Activated B cell treated with CpG ODN at 0.5 μM for 24 hours (primary cell): ENCODE results near the gene WBP4. TPM values are rescaled to one million over a fixed set of nuclear protein-coding genes. Genes with fewer than 3 reads are reported as not detected.
"Not testable (repeated sequence)": the region's sequence is repeated elsewhere in the genome, so short reads cannot be mapped to it uniquely, and the experiment has no call there.

ENCODE experiments used
- ATAC-seq: fragments of 200-7000 bp; cut with Tn5 transposase; one replicate; pipeline ENCODE4 v1.10.0; 2021; ENCODE audit warnings: low read depth, mild to moderate bottlenecking, moderate library complexity
- CTCF ChIA-PET: fragments of 350-600 bp; sonication (Branson Sonifier 250); formaldehyde crosslinking; loops from one replicate; lab custom pipeline; 2021; ENCODE audit warnings: antibody characterized with exemption; lab: Charles Lee
- POLR2A ChIA-PET: fragments of 350-600 bp; sonication (Branson Sonifier 250); formaldehyde crosslinking; loops from one replicate; lab custom pipeline; 2021; ENCODE audit warnings: antibody characterized with exemption; lab: Charles Lee
- DNase-seq: peaks from one replicate; pipeline ENCODE4 v3.0.0; 2022
- H3K27ac Mint-ChIP-seq: one replicate; pipeline ENCODE4 v1.8.0; 2020; ENCODE audit warnings: mixed read lengths
- H3K27me3 Mint-ChIP-seq: one replicate; pipeline ENCODE4 v1.8.0; 2021; ENCODE audit warnings: mixed read lengths
- H3K36me3 Mint-ChIP-seq: one replicate; pipeline ENCODE4 v1.8.0; 2021; ENCODE audit warnings: low read depth, mixed read lengths
- H3K4me1 Mint-ChIP-seq: one replicate; pipeline ENCODE4 v1.8.0; 2021; ENCODE audit warnings: mixed read lengths
- H3K4me3 Mint-ChIP-seq: one replicate; pipeline ENCODE4 v1.8.0; 2020; ENCODE audit warnings: mild to moderate bottlenecking, mixed read lengths
- H3K9me3 Mint-ChIP-seq: one replicate; pipeline ENCODE4 v1.8.0; 2020; ENCODE audit warnings: mixed read lengths
- CTCF ChIP-seq: fragments of 200-600 bp; IDR thresholded peaks from one replicate; pipeline ENCODE4 v1.8.0; 2022; ENCODE audit warnings: antibody characterized with exemption, mild to moderate bottlenecking
- intact Hi-C: fragments of 100-400 bp; cut with micrococcal nuclease; formaldehyde crosslinking; loops from one replicate; pipeline ENCODE4 v1.15.1; 2024
- total RNA-seq: library from RNA; stranded (reverse); gene quantifications from 2 replicates; pipeline ENCODE4 v1.2.3, GENCODE V29; 2022

WBP4 gene
- total RNA-seq, 1 donor from 2014 or later: 8.6 TPM

GRCh38 chr13:41032691-41033376, 28.5 kb upstream of the WBP4 start:
- no peak overlapping the region for H3K27ac Mint-ChIP-seq
- POLR2A ChIA-PET: interaction anchor here (1.1 kb wide), 1 partner anchor 9 kb away, joined by 3 read pairs; no protein-coding TSS in a partner anchor
- H3K4me1 Mint-ChIP-seq: peaks cover 22% of the 10 kb centered on the region

DNA sequence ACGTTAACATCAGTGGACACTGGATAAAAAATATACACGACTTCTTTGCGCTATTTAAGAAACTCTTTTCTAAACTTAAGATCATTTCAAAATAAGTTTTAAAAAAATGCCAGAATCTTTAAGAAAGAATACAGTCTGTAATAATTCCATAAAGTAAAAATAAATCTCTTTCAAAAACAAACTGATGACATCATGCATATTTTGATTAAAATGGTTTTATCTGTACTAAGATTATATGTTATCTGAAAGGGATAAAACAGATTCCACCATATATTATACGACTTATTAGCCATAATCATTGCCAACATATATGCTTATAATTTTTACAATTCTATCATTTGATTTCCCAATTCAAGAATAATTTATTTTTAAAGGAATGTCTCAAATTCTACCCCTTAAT, 26.9 kb upstream of the WBP4 start:
- TF ChIP-seq CTCF: no peak
- no peaks in the 10 kb centered on the region for H3K36me3 Mint-ChIP-seq
- ATAC-seq (no peak), DNase-seq (no peak)
- peaks cover 22% of the 10 kb centered on the region for H3K4me1 Mint-ChIP-seq
- intact Hi-C loops: loop anchor here (1.0 to 2.0 kb wide), 2 partner anchors 18 to 46 kb away; no protein-coding TSS in a partner anchor
- no peak overlapping the region for H3K4me3 Mint-ChIP-seq
- H3K27ac Mint-ChIP-seq: no peak overlapping the region
- CTCF ChIA-PET: no interaction called here
- no peaks in the 10 kb centered on the region for H3K27me3 Mint-ChIP-seq
- H3K9me3 Mint-ChIP-seq: no peaks in the 10 kb centered on the region
- POLR2A ChIA-PET: no interaction called here

More at GRCh38 chr13:41032691-41033376, 28.5 kb upstream of the WBP4 start:
- CTCF ChIA-PET: interaction anchor here (1.0 to 1.6 kb wide), 3 partner anchors 13 to 58 kb away, joined by 3 to 4 read pairs (median 3); no protein-coding TSS in a partner anchor
- TF ChIP-seq CTCF: no peak
- Mint-ChIP-seq H3K27me3 (no peaks in the 10 kb centered on the region), H3K9me3 (no peaks in the 10 kb centered on the region), H3K4me3 (no peak overlapping the region), H3K36me3 (no peaks in the 10 kb centered on the region)
- ATAC-seq: peak; percentile 18
- no peak for DNase-seq
- intact Hi-C loops: no loop called here

- Mint-ChIP-seq H3K9me3 (no peaks in the 10 kb centered on the region), H3K27me3 (no peaks in the 10 kb centered on the region), H3K36me3 (no peaks in the 10 kb centered on the region), H3K4me1 (peaks cover 22% of the 10 kb centered on the region), H3K4me3 (no peak overlapping the region), H3K27ac (no peak overlapping the region)
- DNase-seq (no peak), ATAC-seq (peak; percentile 28)
- POLR2A ChIA-PET: interaction anchor here (0.7 kb wide), 1 partner anchor 75 kb away, joined by 4 read pairs; no protein-coding TSS in a partner anchor
- intact Hi-C loops: loop anchor here (1.0 to 2.0 kb wide), 2 partner anchors 18 to 45 kb away; no protein-coding TSS in a partner anchor
- no peak for TF ChIP-seq CTCF
- CTCF ChIA-PET: no interaction called here
Measured at GRCh38 chr13:41034881-41035280, 26.4 kb upstream of the WBP4 start.

DNA sequence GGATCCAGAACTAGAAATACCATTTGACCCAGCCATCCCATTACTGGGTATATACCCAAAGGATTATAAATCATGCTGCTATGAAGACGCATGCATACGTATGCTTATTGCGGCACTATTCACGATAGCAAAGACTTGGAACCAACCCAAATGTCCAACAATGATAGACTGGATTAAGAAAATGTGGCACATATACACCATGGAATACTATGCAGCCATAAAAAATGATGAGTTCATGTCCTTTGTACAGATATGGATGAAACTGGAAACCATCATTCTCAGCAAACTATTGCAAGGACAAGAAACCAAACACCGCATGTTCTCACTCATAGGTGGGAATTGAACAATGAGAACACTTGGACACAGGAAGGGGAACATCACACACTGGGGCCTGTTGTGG, 24.8 kb upstream of the WBP4 start:
- intact Hi-C loops, H3K27me3 Mint-ChIP-seq, H3K36me3 Mint-ChIP-seq, CTCF ChIA-PET, H3K4me3 Mint-ChIP-seq, DNase-seq, ATAC-seq, H3K27ac Mint-ChIP-seq, H3K9me3 Mint-ChIP-seq, POLR2A ChIA-PET: not testable (repeated sequence)
- peaks cover 22% of the 10 kb centered on the region for H3K4me1 Mint-ChIP-seq

- intact Hi-C loops: loop anchor here (2.0 kb wide), 1 partner anchor 15 kb away; no protein-coding TSS in a partner anchor
- Mint-ChIP-seq H3K9me3 (peaks cover 2% of the 10 kb centered on the region), H3K27me3 (no peaks in the 10 kb centered on the region), H3K36me3 (no peaks in the 10 kb centered on the region), H3K4me1 (peaks cover 14% of the 10 kb centered on the region), H3K4me3 (no peak overlapping the region), H3K27ac (no peak overlapping the region)
- DNase-seq: no peak
- no peak for TF ChIP-seq CTCF
- no peak for ATAC-seq
- CTCF ChIA-PET: interaction anchor here (0.6 kb wide), 1 partner anchor 16 kb away, joined by 3 read pairs; no protein-coding TSS in a partner anchor
- POLR2A ChIA-PET: no interaction called here
Measured at GRCh38 chr13:41039746-41040145, 21.6 kb upstream of the WBP4 start.
